ENCODE results near the gene PLXDC2.
A peak's percentile ranks its signal among the peaks of the same experiment; 100 is the strongest.

The PLXDC2 gene

GRCh38 chr10:20232079-20232705, 416.0 kb downstream of the PLXDC2 start:
- no peak for DNase-seq

DNA sequence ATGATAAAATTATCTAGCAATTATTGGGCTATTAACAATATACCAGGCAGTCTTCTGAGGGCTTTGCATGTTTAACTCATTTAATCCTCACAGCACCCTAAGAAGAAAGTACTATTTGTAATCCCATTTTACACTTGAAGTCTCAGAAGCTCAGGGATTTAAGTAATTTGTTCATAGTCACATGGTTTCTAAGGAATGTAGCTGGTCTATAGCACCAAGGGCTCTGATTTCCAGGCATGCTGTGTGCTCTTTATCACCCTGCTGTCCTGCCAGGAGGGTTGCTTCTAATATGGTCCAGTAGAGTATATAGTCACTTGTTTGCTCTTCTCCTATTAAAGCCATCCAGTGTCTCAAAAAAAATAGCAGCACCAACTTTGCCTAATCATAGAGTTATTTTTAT, 417.2 kb downstream of the PLXDC2 start:
- DNase-seq, result no peak

DNA sequence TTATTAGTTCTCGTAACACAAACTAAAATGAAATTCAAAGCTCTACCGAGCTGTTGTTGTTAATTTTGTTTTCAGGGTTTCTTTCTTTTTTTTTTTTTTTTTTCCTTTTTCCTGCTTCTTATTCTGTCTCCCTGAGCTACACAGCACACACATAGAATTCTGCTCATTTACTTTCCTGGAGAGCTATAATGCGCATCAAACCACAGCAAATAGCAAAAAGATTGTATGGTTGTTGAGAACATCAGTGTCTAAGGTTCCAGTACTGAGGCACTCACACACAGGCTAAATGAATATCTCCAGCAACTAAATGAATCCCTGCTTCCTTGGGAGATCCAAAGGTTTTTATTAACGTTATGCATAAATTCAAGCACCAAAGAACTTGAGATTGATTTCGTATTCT, 418.3 kb downstream of the PLXDC2 start:
- DNase-seq, result no peak

GRCh38 chr10:20237091-20237570, 420.9 kb downstream of the PLXDC2 start:
- DNase-seq, result no peak

DNA sequence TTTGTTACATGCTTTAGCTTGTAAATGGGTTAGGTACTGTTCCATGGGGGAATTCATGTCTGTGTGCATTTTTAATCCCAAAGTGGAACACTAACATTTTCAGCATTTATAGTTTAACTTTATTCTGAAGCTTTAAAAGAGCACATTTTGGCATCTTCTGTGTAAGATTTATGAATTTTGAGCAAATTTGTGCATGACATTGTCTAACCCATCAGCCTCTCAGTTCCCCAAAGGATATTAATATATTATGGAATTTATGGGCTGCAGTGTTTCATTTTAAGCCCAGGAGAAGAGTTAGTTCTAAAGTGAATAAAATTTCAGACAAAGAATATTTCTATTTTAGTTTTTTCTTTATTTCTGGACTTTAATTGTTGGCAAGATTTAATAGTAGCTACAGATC, 421.4 kb downstream of the PLXDC2 start:
- DNase-seq, result no peak

- DNase-seq, result no peak
These were observed 424.4 kb downstream of the PLXDC2 start for GRCh38 chr10:20240643-20241042.

- DNase-seq, result no peak
These were observed 431.2 kb downstream of the PLXDC2 start for GRCh38 chr10:20247454-20247853.

DNA sequence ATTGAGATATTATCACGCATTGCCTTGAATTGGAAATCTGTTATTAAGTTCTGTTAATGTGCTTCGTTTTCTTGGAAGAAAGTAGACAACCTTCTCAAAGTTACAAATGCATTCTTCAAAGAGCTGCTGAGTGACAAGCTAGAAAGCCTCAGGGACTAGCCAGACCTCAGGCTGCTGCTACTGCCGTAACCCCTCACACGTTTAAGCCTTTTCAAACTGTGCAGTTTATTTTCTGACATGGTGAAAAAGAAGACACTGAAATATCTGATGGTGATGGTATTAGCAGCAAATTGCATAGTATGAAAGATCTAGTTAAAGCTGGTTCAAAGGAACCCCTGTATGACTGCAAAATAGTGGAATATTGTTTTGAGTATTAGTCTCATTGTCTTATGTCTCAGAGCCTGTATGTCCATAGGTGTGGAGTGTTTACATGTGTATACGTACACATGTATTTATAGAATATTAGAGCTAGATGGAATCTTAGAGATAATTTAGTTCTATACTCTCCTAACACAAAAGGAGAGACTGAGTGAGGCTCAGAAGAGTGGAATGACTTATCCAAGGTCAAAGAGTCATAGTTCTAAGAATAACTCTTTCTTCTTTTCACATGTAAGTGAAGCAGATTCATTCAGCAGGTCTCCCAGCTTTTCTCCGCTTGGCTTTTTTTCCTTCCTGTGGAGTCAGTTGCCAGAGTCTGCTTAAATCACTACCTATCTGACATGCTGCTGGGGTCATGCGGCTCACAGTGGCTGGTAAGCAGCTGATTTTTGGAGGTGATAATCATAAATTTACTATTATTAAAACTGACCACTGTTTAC, 431.9 kb downstream of the PLXDC2 start:
- no peak for DNase-seq

DNA sequence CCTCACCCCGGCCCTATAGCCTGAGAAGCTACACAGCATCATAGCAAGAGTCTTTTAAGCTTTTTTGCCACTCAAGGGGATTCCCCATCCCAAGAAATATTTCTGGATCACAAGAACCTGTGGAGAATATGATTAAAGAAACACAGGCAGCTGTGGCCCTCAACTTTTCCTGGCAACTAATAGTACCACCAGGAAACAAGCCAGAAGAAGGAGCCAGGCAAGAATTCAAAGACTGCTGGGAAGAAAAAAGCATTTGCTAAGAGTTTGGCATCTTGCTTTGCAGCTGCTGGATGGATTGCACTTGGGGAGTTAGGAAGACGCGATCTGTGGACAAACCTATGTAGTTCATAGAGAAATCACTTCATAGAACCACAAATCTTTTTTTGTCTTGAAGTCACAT, 437.8 kb downstream of the PLXDC2 start:
- DNase-seq, result no peak

DNA sequence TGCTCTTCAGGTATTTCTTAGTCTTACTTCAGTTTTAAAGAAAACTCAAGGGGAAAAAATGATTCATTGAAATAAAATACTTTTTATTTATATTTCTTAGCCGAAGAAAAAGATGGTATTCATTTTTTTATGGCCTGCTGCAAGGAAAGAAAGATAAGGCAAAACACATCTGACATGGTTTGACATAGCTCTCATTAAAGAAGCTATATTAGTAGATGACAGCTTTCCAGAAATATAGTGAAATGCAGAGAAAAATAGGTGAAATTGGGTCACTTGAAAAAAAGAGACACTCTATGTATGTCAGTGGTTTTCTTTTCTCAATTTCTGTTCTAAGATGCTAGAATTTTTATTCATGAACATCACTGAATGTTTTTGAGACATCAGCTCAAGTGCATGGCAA, 438.3 kb downstream of the PLXDC2 start:
- no peak for DNase-seq

DNA sequence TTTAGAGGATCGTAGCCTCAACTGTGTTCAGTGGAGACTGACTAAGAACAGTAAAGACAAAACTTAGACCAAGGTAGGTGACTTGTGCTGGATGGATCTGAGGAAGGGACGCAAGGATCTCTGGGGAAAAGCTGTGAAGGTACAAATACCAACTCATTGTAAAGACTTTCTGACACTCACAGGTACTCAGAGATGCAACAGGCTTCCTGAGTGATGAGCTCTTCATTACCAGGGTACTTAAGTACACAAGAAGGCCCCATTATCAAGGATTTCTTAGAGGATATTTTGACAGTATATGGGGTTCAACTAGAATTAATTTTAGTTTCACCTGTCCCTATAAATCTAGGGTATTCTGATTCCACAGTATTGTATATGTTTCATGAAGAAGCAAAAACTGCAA, 440.7 kb downstream of the PLXDC2 start:
- DNase-seq, result no peak

DNA sequence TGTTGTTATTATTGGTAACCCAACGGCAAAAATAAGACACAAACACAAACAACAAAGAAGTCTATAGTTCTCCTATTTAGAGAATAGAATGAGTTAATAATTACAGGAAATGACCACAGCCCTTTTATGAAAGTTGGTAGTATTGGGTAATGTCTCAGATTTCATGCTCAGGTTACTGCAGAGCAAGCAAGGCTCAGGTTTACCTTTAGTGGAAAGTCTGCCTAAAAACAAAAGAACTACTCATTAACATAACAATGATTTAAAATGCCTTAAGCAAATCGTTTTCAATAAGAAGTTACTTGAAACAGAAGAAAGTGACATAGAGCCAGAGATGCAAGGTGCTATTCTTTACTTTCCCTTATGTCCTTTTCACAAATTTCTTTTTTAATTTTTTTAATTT, 441.2 kb downstream of the PLXDC2 start:
- DNase-seq, result no peak

- no peak for DNase-seq
These were observed 448.9 kb downstream of the PLXDC2 start for GRCh38 chr10:20265146-20265545.

DNA sequence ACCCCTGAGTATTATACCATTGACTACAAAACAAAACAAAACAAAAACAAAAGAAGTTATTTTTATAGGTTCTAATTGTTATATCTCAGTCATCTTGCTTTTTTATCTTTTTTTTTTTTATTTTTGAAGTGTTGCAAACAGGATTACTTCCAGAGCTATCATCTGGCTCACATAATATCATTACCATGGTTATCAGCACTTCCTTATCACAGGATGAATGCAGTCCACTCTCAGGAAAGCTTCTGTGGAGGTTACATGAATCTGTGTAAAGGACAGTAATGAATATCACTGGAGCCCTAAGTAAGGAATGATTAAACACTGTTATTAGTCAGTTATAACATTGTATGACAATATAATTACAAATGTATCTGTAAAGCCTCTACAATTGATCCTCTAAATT, 451.5 kb downstream of the PLXDC2 start:
- no peak for DNase-seq

DNA sequence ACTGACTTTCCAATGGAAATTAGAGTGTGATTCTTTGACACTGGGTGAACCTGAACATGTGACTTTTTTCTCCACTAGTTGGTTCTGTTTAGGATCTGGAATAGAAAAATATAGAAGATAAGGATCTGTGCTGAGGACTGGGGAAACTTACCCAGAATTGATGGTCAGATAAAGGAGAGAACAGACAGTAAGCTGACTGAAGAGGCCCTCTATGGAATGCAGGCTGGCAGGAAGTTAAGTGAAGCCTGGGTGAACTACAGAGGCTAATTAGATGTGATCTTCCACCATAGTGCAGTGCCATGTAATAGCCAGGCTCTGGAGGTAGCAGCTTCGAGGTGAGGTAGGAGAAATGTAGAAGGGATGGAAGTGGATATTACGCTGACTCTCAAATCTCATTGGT, 455.3 kb downstream of the PLXDC2 start:
- DNase-seq, result peak; percentile 39

DNA sequence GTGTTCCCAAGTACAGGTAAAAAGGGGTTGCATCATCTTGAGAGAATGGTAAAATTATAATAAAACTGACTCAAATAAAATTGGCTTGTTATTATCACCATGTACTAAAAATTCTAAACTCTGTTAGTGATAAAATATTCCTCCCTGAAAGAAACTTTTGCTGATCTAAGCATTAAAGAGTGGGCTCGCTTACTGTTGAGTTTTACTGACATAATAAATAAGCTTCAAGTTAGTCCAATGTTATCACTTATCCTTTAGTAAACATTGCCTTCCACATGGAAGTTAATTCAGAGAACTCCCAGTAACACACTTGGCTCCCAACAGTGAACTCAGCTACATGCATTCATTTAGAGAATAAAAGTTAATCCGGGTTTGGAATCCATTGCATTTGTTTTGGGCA, 456.4 kb downstream of the PLXDC2 start:
- no peak for DNase-seq

GRCh38 chr10:20274571-20274970, 458.3 kb downstream of the PLXDC2 start:
- no peak for DNase-seq

- peak; percentile 64 for DNase-seq
These were observed 460.1 kb downstream of the PLXDC2 start for GRCh38 chr10:20276127-20276979.

DNA sequence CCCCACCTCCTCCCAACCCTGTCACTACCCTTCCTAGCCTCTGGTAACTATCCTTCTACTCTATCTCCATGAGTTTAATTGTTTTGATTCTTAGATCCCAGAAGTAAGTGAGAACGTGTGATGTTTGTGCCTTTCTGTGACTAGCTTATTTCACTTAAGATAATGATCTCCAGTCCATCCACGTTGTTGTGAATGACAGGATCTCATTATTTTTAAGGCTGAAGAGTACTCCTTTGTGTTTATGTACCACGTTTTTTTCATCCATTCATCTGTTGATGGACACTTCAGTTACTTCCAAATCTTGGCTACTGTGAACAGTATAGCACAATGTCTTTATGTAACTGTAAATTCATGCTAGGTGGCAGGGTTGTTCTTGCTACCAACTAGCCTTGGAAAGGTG, 461.6 kb downstream of the PLXDC2 start:
- no peak for DNase-seq

- no peak for DNase-seq
These were observed 465.3 kb downstream of the PLXDC2 start for GRCh38 chr10:20281579-20281978.

GRCh38 chr10:20287586-20287985, 471.4 kb downstream of the PLXDC2 start:
- no peak for DNase-seq

DNA sequence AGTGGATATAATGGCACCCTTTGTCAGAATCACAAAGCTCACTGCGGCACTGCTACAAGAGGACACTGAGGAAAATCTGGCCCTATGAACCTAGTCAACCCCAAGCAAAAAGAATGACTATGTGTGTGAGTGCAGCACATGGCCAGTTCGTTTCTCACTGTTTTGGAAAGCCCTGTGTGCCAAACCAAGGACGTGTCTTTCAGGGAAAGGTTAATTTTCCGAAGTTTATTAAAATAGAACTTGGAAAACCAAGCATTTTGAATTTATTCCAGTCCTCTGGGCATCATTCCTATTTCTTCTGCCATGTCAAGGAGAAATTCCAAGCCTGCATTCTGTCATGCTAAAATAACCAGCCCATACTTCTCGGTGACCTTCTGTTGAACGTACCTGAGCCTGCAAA, 471.8 kb downstream of the PLXDC2 start:
- no peak for DNase-seq

- DNase-seq, result no peak
These were observed 473.0 kb downstream of the PLXDC2 start for GRCh38 chr10:20289070-20289828.
